CD4-positive, alpha-beta T cell treated with Interleukin-4 for 1 hour (primary cell): Measurements from ENCODE around the gene FBXW9.
"Not testable (repeated sequence)": the region's sequence is repeated elsewhere in the genome, so short reads cannot be mapped to it uniquely, and the experiment has no call there.

ENCODE experiments used
- DNase-seq, 2 donors: peaks; one replicate each; pipeline ENCODE4 v3.0.0-alpha.2; 2020 to 2022

The FBXW9 gene

DNA sequence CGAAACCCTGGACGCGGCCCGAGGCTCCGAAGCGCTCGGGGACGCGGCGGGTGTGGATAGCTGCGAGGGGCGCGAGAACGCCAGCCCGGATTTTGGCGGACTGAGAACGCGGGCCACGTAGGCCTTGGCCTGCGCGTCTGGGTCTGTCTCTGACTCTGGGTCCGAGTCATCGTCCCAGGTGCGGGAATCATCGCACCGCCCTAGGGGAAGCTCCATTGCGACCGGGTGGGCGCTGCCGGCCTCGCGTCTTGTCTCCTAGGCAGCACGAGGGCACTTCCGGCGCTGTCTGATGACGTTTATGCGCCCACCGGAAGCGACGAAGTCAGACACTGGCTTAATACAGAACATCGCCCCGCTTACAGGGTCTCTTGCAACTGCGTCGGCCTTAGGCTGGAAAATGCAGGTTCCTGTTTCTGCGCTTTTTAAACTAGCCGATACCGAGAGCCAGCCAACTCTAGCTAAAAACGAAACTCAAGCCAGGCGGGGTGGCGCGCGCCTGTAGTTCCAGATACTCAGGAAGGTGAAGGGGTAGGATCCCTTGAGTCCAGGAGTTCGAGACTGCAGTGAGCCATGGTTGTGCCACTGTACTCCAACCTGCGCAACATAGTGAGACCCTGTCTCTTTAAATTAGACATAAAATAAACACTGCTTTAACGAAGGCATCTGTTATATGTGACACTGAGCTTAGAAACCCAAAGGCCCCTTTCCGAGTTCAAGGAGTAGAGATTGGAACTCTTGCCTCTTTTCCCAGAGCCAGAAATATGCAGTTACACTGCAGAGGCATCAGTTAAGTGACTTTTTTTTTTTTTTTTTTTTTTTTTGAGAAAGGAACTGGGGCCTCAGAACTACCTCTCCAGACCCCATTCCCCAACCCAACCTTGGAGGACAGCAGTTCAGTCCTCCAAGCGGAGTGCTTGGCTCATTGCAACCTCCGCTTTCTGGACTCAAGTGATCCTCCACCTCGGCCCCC lies at the start of gene FBXW9:
FBXW9 (minus strand) TSS at position 266 of the 970 bp plus-strand sequence; CDS start at position 216, 50 bp downstream.
- DNase-seq = peak; percentile 97

DNA sequence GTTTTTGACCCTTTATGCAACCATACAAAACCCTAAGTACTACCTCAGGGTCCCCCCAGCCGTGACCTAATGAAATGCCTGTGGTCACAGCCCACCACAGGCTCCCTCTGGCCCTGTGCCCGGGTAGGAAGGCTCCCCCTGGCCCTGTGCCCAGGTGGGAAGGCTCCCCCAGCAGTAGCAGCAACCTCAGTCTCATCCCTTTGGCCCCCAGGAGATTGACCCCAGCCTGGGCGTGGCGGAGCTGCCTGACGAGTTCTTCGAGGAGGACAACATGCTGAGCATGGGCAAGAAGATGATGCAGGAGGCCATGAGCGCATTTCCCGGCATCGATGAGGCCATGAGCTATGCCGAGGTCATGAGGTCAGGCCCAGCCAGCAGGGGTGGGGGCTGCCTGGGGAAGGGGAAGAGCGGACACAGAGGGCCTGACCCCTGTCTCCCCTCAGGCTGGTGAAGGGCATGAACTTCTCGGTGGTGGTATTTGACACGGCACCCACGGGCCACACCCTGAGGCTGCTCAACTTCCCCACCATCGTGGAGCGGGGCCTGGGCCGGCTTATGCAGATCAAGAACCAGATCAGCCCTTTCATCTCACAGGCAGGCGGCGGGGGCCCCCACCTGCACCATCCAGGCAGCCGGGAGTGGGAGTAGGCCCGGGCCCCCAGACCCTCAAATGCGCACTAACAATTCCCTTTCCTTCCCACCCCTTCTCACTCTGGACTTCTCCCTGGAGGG lies 48.9 kb upstream of the FBXW9 start:
- no peak for DNase-seq

DNA sequence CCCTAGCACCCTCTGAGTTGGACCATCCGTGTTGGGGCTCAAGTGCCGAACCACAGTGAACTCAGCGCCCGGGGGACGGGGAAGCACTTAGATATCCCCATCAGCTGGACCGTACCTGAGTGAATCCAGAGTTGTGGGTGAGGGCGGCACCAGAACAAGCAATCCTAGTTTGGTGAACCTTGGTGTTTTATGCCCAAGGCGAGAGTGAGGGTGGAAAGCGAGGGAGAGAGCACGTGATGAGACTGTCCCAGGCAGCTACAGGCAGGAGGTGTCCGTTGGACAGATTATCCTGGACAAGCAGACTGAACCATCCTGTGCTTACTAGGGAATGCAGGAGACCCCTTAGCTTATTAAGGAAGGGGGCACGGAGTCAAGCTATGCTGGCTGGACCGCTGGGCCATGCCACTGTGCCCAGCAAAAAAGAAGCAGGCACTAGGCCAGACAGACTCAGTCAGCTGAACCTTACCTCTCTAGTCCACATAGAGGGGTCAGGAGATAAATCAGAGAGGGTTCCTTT lies 41.5 kb upstream of the FBXW9 start:
- no peak for DNase-seq

DNA sequence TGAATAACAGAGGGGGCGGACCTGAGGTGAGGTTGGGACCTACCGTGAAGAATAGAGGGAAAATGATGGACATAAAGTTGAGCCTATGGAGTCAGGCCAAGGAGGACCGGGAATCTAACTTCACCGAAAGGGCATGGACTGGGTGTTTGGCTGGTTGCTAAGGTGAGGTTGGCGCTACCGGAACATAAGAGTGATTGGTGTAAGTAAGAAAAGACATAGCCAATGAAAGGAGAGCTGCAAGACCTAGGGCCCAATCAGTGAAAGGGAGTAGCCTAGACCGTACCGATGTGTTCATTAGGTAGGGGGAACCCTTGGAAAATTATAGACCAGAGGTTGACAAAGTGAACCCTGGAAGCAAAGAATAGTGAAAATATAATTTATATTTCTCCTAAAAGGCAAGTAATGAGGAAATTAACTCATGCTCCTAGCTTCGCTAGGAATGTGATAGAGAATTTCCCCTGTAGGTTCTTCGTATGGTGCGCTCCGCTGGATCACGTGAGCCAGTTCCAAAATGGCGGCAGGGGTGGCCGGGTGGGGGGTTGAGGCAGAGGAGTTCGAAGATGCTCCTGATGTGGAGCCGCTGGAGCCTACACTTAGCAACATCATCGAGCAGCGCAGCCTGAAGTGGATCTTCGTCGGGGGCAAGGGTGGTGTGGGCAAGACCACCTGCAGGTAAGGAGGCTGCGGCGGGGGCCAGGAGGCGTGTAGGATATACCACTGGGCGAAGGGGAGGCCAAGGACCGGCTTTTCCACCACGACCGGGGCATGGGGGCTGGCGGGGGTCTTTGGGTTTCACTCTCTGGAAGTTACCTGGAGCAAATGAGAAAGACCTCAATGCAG lies 40.8 kb upstream of the FBXW9 start, which contains the start of gene GET3:
GET3 (plus strand) TSS at position 503 of the 840 bp plus-strand sequence; CDS start at position 512, 9 bp downstream.
- DNase-seq = peak; percentile 88 to 92

DNA sequence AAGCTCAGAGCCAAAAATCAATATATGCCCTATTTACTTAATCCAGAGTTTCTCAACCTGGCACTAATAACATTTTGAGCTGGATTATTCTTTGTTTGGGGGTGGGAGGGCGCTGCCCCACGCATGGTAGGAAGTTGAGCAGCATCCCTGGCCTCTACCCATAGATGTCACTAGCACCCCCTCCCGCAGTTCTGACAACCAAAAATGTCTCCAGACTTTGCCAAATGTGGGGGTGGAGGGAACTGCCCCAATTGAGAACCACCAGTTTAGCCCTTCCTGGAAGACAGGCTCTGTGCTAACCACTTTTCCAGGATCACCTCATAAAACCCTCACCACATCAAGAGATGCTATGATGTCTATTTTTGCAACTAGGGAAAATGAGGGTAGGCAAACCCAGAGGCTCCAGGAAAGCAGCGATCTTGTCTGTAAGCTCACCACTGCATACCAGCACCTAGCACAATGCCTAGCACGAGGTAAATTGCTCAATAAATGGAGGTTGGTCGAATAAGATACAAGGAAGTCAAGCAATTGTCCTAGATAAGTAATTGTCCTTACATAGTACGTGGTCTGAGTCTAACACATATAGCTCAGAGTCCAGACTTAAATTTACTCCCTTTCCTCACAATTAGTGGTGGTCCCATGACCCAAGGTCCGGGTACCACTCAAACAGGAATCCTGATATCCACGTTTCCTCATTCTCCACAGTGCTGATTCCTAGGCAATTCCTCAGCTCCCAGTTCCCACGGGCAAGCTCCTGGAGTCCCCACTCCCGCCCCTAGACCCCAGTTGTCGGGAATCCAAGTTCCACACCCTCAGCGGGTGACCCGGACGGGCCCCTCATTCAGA lies 37.2 kb upstream of the FBXW9 start:
- DNase-seq = peak; percentile 45 to 57

DNA sequence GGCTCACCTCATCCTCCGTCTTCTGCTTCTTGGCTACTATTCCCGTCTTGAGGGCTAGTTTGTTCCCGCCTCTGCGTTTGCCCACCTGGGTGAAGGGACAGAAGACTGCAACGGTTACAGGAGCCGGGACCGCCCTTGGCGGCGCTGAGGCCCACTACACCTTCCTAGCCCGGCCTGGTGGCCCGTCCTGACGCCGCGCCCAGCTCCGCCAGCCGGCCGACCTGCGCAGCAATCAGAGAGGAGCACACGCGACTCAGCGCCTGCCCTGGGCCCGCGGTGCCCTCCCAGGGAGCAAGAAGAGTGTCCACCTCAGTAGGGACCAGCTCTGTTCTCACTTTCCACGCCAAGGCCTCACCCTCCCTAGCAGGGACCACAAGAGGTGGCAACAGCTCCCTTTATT lies 34.9 kb upstream of the FBXW9 start:
- DNase-seq = no peak

DNA sequence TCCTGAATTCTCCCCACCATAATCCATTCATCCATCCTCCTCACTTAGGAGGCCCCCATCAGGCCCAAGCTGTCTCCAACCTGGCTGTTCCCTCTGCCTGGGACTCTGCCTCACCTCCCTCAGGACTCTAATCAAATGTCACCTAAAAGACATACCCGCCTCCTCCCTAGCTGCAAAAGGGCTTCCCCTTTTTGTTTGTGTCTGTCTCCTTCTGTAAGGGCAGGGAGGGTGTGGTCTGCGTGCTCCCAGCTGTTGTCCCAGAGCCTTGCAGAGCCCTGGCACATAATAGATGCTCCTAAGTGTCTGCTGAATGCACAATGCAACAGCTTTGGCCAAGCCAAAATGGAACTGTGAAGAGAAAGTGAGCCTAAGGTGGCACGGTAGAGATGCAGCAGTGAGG lies 33.6 kb upstream of the FBXW9 start:
- no peak for DNase-seq

DNA sequence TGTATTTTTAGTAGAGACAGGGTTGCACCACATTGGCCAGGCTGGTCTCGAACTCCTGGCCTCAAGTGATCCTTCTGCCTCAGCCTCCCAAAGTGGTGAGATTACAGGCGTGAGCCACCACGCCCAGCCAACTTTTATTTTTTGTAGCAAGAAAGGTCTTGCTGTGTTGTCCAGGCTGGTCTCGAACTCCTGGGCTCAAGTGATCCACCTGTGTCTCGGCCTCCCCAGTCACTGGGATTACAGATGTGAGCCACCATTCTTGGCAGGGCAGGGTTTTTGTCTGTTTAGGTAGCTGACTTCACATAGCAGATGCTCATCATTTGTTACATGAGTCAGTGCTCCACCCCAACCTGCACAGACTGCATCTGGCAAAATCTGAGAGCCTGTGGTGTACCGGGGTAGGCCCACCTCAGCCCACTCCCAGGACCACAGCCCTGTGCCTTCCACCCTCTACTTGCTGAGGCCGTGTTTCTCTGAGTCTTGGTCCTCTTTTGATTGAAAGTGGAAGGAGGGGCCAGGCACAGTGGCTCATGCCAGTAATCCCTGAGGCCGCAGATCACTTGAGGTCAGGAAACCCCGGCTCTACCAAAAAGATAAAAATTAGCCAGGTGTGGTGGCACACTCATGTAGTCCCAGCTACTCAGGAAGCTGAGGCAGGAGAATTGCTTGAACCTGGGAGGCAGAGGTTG lies 31.5 kb upstream of the FBXW9 start:
- DNase-seq = no peak

DNA sequence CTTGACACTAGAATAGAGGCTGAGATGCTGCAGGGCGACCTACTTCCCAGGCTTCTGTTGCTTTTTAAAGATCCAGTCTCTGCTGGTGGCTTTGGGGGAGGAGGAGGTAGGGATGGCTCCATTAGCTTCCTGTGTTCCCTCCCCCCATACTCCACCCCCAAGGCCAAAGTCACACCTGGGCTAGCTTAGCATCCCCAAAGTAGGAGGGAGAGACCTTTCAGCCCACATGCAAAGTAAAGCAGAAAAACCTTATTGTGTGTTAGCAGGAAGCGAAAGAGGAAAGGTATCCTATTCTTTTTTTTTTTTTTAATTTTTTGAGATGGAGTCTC lies 30.5 kb upstream of the FBXW9 start:
- no peak for DNase-seq

DNA sequence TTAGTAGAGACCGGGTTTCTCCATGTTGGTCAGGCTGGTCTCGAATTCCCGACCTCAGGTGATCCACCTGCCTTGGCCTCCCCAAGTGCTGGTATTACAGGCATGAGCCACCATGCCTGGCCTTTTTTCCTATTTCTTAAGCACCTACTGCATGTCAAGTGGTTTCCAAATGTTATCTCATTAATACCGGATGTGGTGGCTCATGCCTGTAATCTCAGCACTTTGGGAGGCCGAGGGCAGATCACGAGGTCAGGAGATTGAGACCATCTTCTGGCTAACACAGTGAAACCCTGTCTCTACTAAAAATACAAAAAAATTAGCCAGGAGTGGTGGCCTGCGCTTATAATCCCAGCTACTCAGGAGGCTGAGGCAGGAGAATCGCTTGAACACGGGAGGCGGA lies 29.2 kb upstream of the FBXW9 start:
- not testable (repeated sequence) for DNase-seq

DNA sequence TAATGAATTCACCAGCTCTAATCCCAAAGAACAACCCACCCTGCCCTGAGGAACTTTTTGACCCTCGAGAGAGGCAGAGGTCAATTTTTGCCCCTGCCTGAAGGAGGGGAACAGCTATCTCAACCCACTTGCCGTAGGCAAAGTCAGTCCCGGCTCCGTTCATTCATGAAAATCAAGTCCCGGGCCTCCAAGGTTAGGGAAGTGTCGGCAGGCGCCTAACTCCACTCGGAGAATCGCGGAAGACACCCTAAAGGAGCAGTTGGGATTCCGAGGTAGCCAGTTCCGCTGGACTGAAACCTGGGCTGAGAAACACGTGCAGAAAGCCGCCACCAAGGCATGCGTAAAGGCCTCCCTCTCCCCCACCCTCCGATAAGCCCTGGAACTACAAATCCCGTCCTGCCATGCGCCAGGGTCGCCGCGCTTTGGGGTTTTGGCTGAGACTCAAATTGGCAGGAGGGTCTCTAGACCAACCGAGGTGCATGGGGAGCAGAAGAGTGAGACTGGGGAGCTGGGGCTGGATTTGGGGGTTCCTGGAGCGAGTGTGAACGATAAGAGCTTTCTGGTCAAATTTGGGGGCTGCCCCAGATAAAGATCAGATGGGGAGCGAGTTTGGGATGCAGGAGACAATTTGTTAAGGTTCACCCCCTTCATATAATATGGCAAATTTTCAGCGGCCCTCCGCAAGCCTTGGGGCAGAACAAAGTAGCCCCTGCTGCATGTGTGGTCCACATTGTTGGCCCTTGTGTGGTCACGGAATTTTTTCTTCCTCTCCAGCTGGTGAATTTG lies 27.4 kb upstream of the FBXW9 start, which contains the start of gene TNPO2:
TNPO2 (minus strand) TSS at position 292 of the 786 bp plus-strand sequence. CDS start 2,955 bp downstream, outside the sequence.
- peak; percentile 67 to 68 for DNase-seq

DNA sequence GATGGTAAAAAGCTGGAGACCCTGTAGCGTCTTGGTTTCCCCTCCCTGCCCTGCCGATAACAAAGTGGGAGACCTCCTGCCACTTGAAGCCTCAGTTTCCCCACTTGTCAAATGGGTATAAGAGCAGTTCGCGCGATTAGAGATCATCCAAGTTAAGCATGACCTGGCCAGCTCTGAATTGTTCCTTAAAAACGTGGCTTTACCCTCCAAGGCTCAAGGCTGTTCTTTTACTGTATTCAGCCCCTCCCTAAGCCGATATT lies 26.9 kb upstream of the FBXW9 start:
- DNase-seq = peak in 1 of 2 donors; percentile 10

DNA sequence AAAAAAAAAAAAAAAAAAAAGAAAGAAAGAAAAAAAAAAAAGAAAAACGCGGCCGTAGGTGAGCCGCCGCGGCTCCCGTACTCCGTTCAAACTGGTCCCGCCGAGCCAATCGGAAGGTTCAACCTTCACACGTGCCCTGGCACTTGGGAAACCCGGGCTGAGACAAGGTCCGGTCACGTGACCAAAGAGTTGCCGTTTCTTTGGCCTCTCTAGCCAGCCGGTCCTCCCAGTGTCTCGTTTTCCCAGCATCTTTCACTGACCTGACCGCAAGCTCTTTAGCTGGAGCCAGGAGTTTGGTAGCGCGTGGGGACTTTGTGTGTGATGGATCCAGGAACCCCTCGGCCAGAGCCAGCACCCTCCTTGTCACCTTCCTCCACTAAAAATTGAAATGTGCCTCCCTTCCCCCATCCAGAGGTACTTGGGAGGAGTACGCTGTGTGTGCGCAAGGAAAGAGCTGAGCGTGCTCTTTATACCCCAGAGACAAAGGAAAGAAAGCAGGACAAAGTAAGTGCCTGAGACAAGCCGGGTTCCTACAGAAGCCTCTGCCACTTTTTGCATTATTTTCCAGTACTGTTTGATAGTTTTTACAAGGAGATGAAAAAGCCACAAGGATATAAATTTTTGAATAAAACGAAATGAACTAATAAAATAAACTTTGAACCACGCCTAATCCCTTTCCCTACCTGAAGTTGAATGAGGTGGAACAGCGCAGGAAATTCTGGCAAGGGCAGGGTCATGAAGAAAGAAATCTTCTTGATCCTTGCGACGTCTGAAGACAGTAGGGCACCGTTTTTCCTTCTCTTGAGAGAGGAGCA lies 26.3 kb upstream of the FBXW9 start:
- DNase-seq = peak; percentile 97

DNA sequence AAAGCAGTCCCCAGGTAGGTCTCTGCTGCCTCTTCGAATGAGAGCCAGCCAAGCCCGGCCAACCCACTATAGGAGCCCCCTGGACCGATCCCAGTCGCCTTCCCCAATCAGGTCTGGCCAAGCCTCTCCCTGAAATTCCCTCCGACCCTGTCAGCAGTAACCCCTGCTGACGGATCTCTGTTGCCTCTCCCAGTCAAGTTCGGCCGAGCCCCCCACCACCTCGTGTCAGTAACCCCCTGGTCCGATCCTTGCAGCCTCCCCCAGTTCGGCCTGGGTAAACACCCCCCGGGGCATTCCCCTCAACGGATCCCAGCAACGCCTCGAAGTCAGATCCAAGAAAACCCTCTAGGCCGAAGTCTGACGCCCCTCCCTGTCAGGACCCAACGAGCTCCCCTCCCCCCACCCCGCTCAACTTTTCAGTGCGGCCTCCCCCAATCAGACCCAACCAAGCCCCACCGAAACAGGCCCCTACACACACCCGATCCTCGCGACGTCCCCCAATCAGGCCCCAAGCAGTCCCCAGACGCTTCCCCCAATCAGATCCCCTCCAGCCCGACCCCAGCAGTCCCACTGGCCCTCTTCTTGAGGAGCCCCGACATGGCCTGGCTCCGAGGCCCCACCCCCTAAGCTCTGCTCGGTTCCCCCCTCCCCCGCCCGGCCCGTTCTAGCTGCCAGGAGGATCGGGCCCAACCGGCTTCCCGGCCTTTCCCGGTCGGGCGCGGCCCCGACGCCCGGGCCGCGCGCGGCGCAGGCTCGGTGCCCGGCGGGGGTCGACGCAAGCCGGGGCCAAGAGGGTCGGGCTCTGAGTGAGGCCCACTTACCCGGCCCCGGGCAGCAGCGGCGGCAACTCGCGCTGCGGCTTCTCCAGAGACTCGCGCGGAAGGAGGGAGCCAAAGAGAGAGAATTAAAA lies 25.5 kb upstream of the FBXW9 start:
- peak; percentile 54 to 64 for DNase-seq

DNA sequence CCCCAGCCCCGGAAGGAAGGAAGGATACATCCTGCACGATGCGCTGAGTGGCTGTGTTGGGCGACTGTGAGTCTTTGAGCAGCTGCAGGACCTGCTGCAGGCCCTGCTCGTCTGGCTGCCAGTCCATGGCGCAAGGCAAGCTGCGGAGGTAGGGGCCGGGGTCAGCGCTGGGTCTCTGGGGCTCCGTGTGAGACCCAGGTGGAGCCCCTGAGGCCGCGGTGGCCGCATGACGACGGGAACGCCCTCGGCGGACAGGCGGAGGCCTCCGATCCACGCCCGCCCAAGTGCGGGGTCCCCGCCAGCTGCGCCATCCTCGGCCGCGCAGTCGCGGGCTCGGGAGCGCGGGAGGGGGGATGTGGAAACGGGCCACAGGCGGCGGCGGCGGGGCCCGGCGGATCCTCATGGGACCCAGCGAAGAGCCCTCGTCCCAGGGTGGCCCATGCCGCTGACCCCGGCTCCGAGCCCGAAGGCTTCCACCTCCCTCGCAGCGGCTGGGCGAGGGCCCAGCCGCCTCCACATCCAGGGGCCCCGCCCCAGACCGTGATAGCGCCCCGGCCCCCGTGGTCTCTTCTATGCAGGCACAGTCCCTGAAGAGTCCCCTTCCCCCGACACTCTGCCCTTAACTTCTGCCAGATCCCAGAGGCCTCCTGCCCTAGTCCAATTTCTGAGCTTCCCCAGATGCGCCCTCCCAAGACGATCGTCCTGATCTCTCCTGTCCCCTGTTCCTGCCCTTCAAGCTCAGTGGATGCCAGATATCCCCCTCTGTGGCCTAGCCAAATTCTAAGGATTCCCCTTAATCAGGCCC lies 24.6 kb upstream of the FBXW9 start:
- no peak for DNase-seq

DNA sequence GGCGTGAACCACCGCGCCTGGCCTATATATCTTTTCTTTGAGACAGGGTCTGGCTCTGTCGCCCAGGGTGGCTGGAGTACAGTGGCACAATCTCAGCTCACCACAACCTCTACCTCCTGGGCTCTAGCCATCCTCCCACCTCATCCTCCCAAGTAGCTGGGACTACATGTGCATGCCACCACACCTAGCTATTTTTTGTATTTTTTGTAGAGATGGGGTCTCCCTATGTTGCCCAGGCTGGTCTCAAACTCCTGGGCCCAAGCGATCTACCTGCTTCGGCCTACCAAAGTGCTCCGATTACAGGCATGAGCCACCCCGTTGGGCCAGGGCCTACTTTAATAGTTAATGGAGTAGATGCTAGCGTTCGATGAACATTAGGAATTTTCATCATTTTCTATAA lies 23.9 kb upstream of the FBXW9 start:
- DNase-seq = no peak

DNA sequence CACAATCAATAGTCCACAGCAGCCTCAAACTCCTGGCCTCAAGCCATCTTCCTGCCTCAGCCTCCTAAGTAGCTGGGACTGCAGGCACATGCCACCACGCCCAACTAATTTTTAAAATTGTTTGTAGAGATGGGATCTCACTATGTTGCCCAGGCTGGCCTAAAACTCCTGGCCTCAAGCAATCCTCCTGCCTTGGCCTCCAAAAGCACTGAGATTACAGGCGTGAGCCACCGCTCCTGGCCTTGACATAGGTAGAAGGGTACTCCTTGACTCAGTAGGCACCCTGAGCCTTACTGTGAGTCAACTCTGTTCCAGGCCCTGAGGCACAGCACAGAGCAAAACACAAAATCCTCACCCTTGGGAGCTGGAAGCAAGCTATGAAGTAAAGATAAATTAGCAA lies 19.5 kb upstream of the FBXW9 start:
- DNase-seq = no peak

DNA sequence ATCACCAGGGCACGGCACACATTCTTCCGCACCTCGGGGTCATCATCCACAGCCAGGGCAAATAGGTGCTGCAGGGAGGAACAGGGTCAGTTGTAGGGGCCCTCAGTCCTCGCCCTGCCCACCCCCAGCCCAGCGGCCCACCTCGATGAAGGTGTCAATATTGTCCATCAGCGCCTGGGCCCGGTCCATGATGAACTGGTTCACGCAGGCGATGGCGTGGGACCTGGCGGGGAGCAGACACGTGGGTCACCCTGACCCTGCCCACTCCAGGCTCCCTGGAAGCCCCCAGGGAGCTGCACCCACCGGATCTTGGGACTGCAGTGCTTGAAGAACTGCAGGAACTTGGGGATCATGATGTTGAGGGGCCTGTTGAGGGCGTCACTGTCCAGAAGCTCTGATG lies 18.7 kb upstream of the FBXW9 start:
- no peak for DNase-seq
